NOMO-1 treated with dmso at 0.1 percent for 144 hours (cell line): Measurements from ENCODE around the gene PDE4D.
A peak's percentile ranks its signal among the peaks of the same experiment; 100 is the strongest.

Source experiments
- DNase-seq: peaks from one replicate; lab custom pipeline; 2025; ENCODE audit not compliant: unreplicated experiment; lab: John Stamatoyannopoulos, UW

PDE4D gene

DNA sequence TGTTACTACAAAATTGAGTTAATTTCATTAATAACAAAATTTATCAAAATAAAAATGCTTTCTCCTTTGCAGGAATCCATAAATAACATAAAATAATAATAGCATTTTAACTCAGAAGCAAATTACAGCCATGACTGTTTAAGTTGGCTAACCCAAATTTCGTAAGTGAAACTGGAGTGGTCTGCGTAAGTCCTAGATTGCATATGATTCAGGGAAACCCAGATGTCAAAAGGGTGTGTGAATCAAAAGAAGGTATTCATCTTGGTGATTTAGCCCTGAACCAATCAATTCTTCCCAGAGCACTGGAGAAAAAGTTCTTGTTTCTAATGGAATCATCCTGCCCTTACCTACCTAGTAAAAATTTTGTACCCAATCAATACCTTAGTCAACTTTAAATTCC lies 763.1 kb downstream of the PDE4D start:
- peak; percentile 41 for DNase-seq

GRCh38 chr5:59128646-59129290 lies 764.8 kb downstream of the PDE4D start:
- no peak for DNase-seq

GRCh38 chr5:59126708-59127573 lies 766.6 kb downstream of the PDE4D start:
- no peak for DNase-seq

DNA sequence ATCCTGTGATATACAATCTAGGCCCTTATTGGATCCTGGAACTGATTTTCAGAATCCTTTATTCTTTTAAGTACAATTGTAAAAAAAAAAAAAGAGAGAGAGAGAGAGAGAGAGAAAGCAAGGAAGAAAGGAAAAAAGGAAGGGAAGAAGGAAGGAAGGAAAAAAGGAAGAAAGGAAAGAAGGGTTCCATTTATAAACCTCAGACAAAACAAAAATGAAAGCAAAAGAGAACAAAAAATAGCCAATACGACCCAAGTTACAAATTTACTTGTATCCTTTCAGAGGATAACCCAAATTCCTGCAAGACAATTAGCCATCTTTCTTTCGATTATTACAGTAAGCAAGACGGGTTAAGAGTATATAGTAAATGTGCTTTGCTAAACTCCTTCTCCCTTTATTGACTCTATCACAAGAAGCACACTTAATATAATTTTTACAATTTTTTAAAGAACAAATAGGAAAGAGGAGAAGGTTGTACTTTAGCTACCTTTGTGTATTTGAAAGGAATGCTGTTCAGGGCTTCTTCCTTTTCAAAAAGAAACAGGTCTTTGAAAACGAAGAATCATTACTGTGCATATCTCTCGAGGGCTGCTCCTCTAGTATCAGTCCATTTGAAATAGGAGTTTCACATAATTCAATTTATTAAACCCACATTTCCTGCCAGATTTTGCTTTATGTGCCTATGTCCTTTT lies 767.4 kb downstream of the PDE4D start:
- DNase-seq: no peak

DNA sequence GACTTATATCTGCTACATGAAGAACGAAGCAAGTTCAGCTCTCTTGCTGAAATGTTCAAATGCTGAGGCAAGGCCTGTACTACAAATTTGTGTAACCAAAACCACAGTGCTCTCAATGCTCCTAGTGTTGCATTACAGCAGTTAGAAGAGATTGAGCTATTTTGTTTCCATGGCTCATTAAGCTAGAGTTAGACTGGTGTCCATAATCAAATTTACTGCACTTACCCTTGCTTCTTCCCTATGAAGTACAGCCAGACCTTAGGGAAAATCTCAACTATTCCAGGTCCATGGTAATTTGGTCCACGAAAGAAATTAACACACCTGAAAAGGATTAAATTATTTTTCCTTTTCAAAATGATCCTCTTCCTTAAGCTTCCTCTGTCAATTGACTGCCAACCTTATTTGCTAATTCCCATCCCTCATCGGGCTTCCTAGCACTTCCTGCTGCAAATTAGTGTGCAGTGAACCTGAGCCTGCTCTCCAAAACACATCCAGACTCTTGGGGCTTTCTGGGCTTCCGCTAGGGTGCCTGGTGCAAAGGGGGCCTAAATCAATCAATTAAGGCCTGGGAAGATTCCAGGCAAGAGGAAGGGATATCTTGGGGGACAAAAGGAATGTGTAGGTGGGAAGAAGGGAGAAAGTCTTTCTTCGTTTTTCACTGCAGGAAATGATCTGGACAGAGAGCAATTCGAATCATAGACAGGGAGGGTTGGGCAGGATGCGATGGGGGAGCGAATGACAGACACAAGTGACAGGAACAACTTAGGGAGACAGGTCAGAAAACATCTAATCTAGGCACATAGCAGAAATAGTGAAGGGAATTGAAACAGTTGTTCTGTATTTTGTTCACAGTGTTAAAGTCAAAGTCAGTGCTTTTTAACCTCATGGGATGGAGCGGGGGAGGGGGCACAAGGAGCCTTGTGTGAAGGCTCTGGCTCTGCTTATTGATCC lies 768.2 kb downstream of the PDE4D start:
- DNase-seq: no peak

DNA sequence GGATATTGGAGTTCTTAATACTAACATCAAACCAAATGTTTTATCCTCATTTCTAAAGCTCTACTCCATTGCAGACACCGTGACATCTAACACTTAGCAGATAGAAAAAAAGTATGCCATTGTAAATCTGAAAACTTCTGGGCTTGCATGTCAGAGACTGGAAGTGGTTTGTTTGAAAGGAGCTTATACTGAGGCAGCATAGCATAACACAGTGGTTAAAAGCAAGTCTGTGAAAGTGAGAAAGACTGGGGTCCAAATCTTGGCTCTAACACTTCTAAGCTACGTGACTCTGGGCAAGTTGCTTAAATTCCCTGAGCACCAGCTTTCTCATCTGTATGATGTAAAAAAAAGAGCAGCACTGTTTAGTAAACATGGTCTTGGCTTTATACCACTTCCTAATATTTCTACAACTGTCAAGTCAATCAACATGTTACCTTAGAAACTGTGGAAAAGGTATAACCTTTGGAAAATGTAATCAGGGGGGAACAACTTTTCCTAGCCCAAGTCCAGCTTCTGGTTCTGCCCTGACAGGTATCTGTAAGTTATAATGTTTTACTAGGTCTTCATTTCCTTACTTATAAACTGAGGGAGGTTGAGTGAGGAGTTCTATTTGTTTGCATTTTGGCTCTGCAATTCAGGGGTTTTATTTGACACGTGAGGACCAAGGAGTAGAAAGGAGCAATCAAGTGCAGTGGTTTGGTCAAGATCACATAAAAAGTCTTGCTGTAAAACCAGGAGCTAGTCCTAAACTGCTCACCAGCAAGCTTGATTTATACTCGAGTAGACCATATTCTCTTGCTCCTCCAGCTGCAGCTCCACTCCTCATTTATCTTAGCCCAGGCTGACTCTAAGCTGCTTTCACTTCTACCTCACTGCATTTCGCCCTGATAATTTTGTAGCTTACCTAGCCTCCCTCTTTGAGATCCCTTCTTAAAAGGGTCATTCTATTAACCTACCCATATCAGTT lies 769.6 kb downstream of the PDE4D start:
- DNase-seq: no peak

- no peak for DNase-seq
Measured at GRCh38 chr5:59119480-59119879, 774.0 kb downstream of the PDE4D start.

GRCh38 chr5:59117320-59117719 lies 776.2 kb downstream of the PDE4D start:
- no peak for DNase-seq

DNA sequence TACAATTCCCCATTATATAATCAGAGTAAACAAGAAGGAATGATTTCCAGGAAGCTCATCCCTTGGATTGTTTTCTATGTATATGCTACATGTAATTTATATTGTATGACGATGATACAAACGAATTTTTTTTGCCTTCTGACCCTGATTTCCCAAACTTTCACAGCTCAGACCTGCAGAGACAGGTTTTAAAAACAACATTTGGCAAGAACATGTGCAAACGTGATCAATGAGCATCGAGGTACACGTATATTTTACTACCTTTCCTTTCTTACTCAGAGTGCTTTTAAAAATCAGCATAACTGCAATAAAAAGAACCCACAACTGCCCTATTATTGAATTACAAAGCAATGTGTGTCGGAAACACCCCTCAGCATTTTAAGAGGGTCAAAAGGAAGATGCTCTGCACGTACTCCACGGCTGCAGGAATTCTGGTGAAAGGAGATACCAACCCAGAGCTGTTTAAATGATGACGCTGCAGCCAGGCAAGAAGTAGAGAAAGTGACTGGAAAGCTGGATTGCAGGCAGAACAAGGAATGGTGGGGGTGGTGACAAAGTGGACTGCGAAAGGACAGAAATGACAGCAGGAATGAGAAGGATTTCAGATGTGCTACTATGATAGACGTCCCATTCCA lies 777.2 kb downstream of the PDE4D start:
- DNase-seq: no peak

GRCh38 chr5:59115345-59115744 lies 778.2 kb downstream of the PDE4D start:
- DNase-seq: no peak

- no peak for DNase-seq
Measured at GRCh38 chr5:59109383-59109782, 784.1 kb downstream of the PDE4D start.

GRCh38 chr5:59107692-59108091 lies 785.8 kb downstream of the PDE4D start:
- no peak for DNase-seq

GRCh38 chr5:59104400-59105127 lies 789.0 kb downstream of the PDE4D start:
- DNase-seq: no peak

- DNase-seq: no peak
Measured at GRCh38 chr5:59103303-59103702, 790.2 kb downstream of the PDE4D start.

GRCh38 chr5:59102437-59102836 lies 791.1 kb downstream of the PDE4D start:
- no peak for DNase-seq

DNA sequence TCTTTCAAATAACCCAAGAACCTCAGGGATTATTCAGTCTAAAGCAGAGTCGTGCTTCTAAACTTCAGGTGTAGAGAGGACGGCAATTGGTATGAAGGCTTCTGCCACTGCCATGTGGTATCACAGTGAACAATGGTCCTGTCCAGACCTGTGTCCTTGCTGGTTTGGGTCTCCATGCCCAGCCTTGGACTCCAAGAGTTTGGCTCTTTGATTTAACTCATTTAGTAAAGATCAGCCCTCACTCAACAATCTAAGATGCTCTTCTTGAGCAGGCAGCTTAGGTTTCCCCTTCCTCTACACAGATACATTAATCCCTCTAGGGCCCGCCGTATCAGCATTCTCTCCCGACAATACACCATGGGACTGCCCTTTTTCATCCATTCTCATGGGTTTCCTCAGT lies 792.7 kb downstream of the PDE4D start:
- no peak for DNase-seq

- DNase-seq: no peak
Measured at GRCh38 chr5:59099995-59100345, 793.6 kb downstream of the PDE4D start.

GRCh38 chr5:59099270-59099994 lies 794.1 kb downstream of the PDE4D start:
- no peak for DNase-seq
